NCI-H1417 treated with DMSO at 0.1 percent for 48 hours (cell line): ENCODE measurements around the gene MEIOSIN.
"Not testable (repeated sequence)": the region's sequence is repeated elsewhere in the genome, so short reads cannot be mapped to it uniquely, and the experiment has no call there.

Source experiments
- DNase-seq: peaks from one replicate; lab custom pipeline; 2025; lab: John Stamatoyannopoulos, UW

The MEIOSIN gene

DNA sequence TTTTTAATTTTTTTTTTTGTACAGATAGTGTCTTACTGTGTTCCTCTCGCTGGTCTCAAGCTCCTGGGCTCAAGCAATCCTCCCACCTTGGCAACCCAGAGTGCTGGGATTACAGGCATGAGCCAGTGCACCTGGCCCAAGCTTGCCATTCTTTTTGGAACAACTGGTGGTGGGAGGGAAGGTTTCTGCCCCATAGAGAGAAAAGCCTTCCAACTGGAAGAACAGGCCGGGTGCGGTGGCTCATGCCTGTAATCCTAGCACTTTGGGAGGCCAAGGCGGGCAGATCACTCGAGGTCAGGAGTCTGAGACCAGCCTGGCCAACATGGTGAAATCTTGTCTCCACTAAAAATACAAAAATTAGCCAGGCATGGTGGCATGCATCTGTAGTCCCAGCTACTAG, 66.3 kb downstream of the MEIOSIN start:
- not testable (repeated sequence) for DNase-seq

DNA sequence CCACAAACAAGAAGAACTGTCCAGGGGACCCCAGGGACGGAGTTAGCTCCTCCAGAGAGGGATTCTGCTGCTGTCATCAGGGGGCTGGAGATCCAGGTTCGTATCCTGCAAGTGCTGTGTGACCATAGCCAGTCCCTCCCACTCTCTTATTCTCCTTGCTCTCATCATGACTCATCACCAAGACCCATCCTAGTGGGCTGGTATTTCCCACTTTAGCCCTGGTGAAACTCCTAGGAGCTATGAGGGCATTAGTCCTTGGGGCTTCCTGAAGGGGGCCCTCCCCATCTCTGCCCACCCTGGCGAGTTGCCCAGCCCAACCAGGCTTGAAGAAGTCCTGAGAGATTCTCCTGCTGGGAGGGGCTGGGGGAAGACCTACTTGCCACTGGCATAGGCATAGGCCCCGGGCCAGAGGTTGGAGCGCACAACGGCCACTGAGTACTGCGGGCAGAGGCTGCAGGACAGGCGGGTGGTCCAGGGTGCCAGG, 66.9 kb downstream of the MEIOSIN start:
- DNase-seq, result no peak

DNA sequence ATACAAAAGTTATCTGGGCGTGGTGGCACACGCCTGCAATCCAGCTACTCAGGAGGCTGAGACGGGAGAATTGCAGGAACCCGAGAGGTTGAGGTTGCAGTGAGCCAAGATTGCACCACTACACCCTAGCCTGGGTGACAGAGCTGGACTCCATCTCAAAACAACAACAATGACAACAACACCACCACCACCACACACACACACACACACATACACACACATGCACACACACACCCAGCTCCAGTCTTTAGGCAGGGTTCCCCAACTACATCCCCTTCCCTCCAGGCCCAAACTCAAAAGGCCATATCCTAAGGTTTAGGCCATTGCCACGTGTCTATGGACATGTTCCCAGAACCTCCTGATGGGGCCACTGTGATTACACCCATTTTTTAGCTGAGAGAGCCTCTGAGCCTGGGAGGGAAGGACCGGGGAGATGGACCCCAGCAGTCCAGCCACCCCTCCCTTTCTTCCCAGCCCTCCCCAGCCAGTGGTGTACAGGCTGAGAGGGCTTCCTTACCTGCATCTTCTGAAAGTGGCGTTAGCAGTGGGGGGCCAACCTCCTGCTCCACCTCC, 68.5 kb downstream of the MEIOSIN start:
- no peak for DNase-seq

DNA sequence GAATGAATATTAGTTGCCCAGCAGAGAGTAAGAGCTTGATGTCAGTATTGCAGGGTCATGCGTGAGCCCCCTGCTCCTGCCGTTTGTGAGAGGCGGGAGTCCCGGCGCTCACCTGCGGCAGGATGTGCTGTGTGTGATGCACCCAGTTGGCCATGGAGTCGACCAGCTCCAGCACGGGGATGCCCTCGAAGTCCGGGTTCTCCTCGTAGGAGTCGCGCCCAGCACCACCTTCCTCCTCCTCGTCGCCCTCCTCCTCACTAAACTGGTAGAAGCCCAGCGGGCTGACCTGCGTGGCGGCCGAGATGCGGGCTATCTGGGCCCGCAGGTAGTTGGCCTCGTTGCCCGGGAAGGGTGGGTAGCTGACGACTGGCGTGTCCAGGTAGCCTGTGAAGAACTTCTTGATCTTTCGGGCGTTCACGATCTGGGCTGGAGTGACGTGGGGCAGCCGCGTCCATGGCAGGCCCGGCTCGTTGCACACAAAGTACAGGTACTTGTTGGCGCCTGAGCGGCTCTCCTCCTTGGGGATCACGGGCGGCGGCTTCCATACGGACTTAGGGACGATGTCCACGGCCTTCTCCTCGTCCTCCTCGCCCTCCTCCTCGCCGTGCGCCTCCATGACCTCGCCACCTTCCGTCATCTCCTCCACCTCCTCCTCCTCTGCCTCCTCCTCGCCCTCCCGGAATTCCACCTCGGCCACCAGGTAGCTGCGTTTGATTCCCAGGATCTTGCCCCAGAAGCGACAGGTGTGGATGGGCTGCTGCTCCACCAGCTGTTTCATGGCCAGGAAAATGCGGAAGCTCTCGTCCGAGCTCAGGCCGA, 71.1 kb downstream of the MEIOSIN start:
- no peak for DNase-seq

DNA sequence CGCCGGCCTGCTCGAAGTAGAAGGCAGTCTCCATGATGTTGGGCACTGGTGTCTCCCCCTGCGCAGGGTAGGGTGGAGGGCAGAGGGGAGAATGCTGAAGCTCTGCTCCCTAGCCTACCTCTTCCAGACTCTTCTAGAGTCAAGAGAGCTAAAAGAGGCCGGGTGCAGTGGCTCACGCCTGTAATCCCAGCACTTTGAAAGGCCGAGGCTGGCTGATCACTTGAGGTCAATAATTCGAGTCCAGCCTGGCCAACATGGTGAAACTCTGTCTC, 71.7 kb downstream of the MEIOSIN start:
- DNase-seq, result no peak

DNA sequence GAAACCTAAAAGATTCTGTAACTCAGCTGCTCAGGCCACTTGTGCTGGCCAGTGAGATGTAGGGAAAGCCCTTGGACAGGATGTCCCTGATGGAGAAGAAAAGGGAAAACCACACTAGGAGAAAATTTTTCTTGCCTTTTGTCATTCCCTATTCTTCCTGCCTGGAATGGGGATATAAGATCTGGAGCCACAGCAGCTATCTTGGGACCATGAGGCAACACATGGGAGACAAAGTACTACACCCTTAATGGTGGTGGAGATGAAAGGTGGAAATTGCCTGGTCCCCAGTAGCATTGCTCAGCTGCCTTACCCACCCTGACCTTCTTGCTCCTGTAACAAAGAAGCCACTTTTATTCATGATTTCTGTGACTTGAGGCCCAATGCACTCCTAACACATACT, 72.5 kb downstream of the MEIOSIN start:
- no peak for DNase-seq

DNA sequence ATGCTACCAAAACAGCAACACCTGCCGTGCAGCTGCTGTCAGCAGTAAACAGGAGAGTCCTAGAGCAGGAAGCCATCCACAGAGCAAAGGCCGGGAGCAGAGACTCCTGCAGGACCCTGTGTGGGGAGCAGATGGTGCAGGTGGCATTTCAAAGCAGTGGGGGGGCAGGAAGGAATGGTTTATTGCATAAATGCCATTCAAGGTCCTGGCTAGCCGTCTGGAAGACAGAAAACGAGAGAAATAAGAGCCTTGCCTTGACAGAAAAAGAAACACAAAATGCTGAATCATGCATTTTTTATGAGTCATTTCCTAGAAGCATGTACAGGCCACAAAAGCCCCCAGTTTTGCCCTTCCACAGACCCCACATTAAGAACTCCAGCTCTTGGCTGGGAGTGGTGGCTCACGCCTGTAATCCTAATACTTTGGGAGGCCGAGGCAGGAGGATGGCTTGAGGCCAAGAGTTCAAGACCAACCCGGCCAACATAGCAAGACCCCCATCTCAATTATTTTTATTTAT, 76.5 kb downstream of the MEIOSIN start:
- no peak for DNase-seq

DNA sequence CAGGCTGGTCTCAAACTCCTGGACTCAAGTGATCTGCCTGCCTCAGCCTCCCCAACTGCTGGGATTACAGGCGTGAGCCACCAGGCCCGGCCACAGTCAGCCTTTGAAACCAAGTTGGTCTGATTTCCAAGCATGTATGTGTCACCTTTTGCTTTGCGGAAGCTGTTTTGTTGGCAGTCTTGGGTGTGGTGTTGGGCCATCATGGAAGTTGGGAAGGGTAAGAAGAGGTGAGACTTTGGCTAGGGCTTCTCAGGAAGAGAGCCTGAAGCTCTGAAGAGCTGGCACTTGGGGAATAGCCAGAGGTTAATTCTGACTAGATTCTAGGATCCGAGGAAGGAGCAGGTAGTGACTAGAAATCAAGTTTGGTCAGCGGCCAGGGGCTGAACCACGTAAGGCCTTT, 79.1 kb downstream of the MEIOSIN start:
- no peak for DNase-seq
